ENCODE data around the gene ALAD. TPM values are rescaled to one million over a fixed set of nuclear protein-coding genes. Genes with fewer than 3 reads are reported as not detected.

The ALAD gene
- total and polyA plus RNA-seq, 4 donors: 40.2 to 258 (median 74.2) TPM

- H3K27ac ChIP-seq (ENCODE audit: low read depth in 1 of 2, low read length in 2 of 2): no peak overlapping the region
- 79% methylated on average over 6 of the region's 6 CpGs for WGBS
- H3K36me3 ChIP-seq (ENCODE audit: control insufficient read depth in 4 of 4, insufficient read depth in 3 of 4, low read depth in 1 of 4, low read length in 3 of 4): no peaks in the 10 kb centered on the region
- H3K4me3 ChIP-seq (ENCODE audit: low read depth in 1 of 3, low read length in 3 of 3): no peak overlapping the region
- no peaks in the 10 kb centered on the region for H3K27me3 ChIP-seq (ENCODE audit: control insufficient read depth in 4 of 4, insufficient read depth in 4 of 4, low read length in 3 of 4)
- H3K9ac ChIP-seq (ENCODE audit: low read depth in 1 of 2, low read length in 2 of 2): no peak overlapping the region
- TF ChIP-seq HNF4G (IDR thresholded peaks at IDR 0.05): no peak
- no peak for TF ChIP-seq RXRA (IDR thresholded peaks at IDR 0.05)
- no peak for TF ChIP-seq CTCF (IDR thresholded peaks at IDR 0.05; ENCODE audit: low read depth, low read length, missing input control)
- TF ChIP-seq JUND (IDR thresholded peaks at IDR 0.05): no peak
- TF ChIP-seq ATF3 (IDR thresholded peaks at IDR 0.05): no peak
- TF ChIP-seq ZBTB33 (IDR thresholded peaks at IDR 0.05): no peak
- TF ChIP-seq REST (IDR thresholded peaks at IDR 0.05): no peak
- TF ChIP-seq FOXA1 (IDR thresholded peaks at IDR 0.05): no peak
- no peak for TF ChIP-seq NR2F2 (IDR thresholded peaks at IDR 0.05)
- no peak for TF ChIP-seq FOXA2 (IDR thresholded peaks at IDR 0.05)
- no peak for TF ChIP-seq EGR1 (IDR thresholded peaks at IDR 0.05; ENCODE audit: low read depth in 2 of 2)
- TF ChIP-seq MAX (IDR thresholded peaks at IDR 0.05): no peak
- no peaks in the 10 kb centered on the region for H3K9me3 ChIP-seq (ENCODE audit: control insufficient read depth in 4 of 4, low read length in 3 of 4)
- H3K4me1 ChIP-seq (ENCODE audit: control insufficient read depth in 4 of 4, insufficient read depth in 4 of 4, low read length in 3 of 4): peaks cover 4 to 7% (median 5%) of the 10 kb centered on the region in 4 donors
- no peak for DNase-seq (ENCODE audit: low spot score)
Measured at GRCh38 chr9:113352006-113352405, 49.1 kb downstream of the ALAD start.

- Histone ChIP-seq H3K9ac (ENCODE audit: low read depth in 1 of 2, low read length in 2 of 2) (no peak overlapping the region), H3K36me3 (ENCODE audit: control insufficient read depth in 4 of 4, insufficient read depth in 3 of 4, low read depth in 1 of 4, low read length in 3 of 4) (no peaks in the 10 kb centered on the region), H3K9me3 (ENCODE audit: control insufficient read depth in 4 of 4, low read length in 3 of 4) (no peaks in the 10 kb centered on the region), H3K27me3 (ENCODE audit: control insufficient read depth in 4 of 4, insufficient read depth in 4 of 4, low read length in 3 of 4) (no peaks in the 10 kb centered on the region), H3K27ac (ENCODE audit: low read depth in 1 of 2, low read length in 2 of 2) (no peak overlapping the region), H3K4me3 (ENCODE audit: low read depth in 1 of 3, low read length in 3 of 3) (no peak overlapping the region), H3K4me1 (ENCODE audit: control insufficient read depth in 4 of 4, insufficient read depth in 4 of 4, low read length in 3 of 4) (peaks cover 4 to 7% (median 5%) of the 10 kb centered on the region in 4 donors)
- 60% methylated on average over 6 of the region's 6 CpGs for WGBS
- DNase-seq (ENCODE audit: low spot score): no peak
- TF ChIP-seq ATF3 (IDR thresholded peaks at IDR 0.05) (no peak), REST (IDR thresholded peaks at IDR 0.05) (no peak), EGR1 (IDR thresholded peaks at IDR 0.05; ENCODE audit: low read depth in 2 of 2) (no peak), GABPA (IDR thresholded peaks at IDR 0.05 in 1 of 2, conservative IDR thresholded peaks at IDR 0.05 in 1 of 2) (no peak), RXRA (IDR thresholded peaks at IDR 0.05) (no peak), NR2F2 (IDR thresholded peaks at IDR 0.05) (no peak), FOXA1 (IDR thresholded peaks at IDR 0.05) (no peak), YY1 (IDR thresholded peaks at IDR 0.05) (no peak), TAF1 (conservative IDR thresholded peaks at IDR 0.05) (no peak), ZBTB33 (IDR thresholded peaks at IDR 0.05) (no peak), HNF4A (conservative IDR thresholded peaks at IDR 0.05) (no peak)
Measured at GRCh38 chr9:113350937-113351336, 50.1 kb downstream of the ALAD start.
